GM21619 (cell line): ENCODE results near the gene CGB1.
A peak's percentile ranks its signal among the peaks of the same experiment; 100 is the strongest.

Experiments used
- ATAC-seq: cut with Tn5 transposase; IDR thresholded peaks from one replicate; pipeline ENCODE4 v1.9.1; 2021; ENCODE audit not compliant: unreplicated experiment

CGB1 gene

GRCh38 chr19:48999481-49000325 lies 37.0 kb downstream of the CGB1 start:
- no peak for ATAC-seq

- ATAC-seq: no peak
Measured at GRCh38 chr19:48997972-48998371, 38.7 kb downstream of the CGB1 start.

GRCh38 chr19:48994035-48994386 lies 42.7 kb downstream of the CGB1 start:
- no peak for ATAC-seq

GRCh38 chr19:48993175-48994034 lies 43.3 kb downstream of the CGB1 start, which contains the start of the genes GYS1 and RUVBL2:
Gene GYS1 (minus strand): TSS chr19:48993309. CDS start chr19:48993112, 197 bp downstream.
Gene RUVBL2 (plus strand): TSS chr19:48993887. CDS start chr19:48993912, 25 bp downstream.
- ATAC-seq: peak; percentile 78

DNA sequence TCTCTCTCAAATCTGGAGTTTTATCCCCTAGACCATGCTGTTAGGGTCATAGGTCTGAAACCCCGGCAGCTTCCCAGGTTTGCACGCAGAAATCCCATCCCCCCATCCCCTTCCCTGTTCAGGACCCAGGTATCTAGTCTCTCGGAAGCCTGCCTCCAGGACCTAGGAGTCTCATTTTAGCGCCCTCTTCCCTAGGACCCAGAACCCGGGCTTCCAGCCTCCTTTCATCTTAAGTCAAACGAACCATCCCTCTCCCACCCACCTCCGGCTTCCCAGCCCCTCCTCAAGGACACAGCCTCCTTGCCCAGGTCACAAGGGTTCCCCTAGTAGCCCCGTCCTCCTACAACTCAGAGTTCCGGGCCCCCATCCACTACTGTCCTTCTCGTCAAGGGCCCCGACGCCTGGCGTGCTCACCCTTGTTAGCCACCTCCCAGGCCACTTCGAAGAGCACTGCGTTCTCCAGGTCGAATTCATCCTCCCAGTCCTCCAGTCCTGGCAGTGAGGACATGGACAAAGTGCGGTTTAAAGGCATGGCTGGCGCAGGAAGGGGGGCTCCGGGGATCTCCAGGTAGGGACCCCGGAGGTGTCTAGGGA lies 44.0 kb downstream of the CGB1 start:
- ATAC-seq: peak; percentile 3

DNA sequence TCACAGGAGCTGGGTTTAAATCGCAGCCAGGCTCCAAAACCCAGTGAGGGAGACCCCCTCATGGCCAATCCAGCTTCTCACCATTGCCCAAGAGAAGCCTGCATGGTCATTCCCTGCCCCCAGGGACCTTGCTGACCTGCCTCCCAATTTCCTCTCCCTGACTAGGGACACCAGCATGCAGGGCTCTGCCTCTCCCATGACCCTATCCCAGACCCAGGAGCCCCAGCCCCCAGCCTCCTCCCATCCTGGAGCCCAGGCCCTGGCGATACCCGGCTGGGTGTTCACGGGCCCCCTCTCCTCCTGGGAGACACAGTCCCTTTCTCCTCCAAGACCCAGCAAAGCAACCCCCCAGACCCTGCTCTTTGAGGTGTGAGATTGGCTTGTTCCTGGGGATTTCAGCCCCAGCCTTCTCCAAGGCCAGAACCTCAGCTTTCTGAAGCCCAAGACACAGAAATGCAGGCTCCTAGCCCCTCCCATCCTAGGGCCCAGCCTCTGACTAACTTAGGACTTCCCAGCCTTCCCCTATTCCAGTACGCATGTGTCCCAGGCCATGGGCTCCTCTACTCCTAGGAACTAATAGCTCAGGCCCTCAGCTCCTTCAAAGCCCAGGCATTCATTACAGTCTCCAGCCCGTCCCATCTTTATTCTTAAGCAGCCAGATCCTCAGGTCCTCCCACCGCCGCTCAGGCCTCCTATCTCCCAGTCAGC lies 44.7 kb downstream of the CGB1 start:
- ATAC-seq: no peak

DNA sequence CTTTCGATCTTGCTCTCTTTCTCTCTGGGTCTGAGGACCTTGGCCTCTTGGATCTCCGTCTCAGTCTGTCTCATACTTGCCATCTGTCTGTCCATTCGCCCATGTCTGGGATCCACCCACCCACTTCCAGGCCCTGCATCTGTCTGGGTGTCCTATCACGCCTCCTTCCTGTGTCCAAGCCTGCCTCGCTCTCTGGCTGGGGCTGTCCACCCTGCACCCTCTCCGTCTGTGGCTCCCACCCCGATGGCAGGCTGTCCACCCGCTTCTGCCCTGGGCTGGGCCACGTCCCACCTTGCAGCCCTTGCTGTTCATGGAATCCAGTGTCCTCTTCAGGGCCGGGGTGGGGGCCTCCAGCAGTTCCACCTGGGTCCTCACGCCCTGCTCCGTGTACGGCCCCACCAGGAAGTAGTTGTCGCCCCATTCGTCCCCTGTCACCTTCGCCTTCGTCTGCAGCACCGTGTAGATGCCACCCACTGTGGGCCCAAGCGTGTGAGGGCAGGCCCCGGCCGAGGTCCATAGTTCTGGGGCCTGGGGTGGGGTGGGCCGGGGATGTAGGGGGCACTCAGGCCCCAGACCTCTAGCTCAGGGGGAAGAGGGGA lies 45.6 kb downstream of the CGB1 start:
- no peak for ATAC-seq

- ATAC-seq: no peak
Measured at GRCh38 chr19:48990400-48990799, 46.3 kb downstream of the CGB1 start.

DNA sequence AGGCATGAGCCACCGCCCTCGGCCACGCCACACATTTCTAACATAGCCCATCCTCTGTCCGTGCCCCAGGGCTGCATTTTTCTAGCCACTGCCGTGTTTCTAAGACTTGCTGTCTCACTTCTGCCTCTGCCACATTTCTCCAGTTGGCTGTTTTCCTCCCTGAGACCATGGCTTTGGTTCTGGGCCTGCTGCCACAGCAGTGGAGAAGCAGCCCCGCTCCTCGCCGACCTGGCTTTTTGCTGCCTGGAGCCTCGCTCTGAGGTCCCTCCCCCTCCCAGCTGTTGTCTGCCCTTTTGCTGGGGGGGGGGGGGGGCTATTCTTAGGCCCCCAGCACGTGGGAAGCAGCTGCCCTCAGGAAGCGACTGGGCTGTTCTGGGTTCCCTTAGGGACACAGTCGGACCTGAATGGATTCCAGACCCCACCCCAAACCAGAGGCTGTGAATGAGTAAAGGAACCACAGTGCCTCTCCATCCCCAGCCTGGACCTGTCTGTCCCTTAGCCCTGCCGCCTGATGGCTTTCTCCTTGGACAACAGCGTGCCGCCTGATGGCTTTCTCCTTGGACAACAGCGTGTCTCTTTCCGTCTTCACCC lies 46.9 kb downstream of the CGB1 start:
- no peak for ATAC-seq

DNA sequence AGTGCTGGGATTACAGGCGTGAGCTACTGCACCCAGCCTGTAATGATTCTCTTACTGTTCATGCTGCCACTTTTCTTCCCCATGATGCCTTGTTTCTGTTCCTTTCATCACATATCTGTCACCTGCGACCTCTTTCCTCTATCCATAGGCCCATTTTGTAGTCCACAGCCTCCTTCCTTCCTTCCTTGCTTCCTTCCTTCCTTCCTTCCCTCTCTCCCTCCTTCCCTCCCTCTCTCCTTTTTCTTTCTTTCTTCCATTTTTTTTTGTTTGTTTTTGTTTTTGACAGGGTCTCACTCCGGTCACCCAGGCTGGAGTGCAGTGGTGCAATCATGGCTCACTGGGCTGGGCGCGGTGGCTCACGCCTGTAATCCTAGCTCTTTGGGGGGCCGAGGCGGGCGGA lies 47.8 kb downstream of the CGB1 start:
- ATAC-seq: no peak

GRCh38 chr19:48988286-48988685 lies 48.4 kb downstream of the CGB1 start:
- no peak for ATAC-seq

DNA sequence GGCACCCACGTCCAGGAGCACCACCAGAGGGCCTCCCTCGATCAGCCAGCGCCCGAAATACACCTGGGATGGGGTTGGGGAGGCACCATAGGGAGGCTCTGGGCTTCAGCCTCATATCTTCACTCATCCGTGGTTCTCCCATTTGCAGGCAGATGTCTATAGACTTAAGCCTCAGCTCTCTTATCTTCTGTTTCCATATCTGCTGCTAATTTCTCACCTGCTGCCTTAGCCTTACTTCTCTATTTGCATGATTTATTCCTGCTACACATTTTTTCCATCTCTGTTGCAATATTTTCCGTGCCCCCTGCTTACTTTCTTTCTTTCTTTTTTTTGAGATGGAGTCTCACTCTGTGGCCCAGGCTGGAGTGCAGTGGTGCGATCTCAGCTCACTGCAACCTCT lies 49.4 kb downstream of the CGB1 start:
- ATAC-seq: no peak

- ATAC-seq: no peak
Measured at GRCh38 chr19:48986211-48986610, 50.5 kb downstream of the CGB1 start.

DNA sequence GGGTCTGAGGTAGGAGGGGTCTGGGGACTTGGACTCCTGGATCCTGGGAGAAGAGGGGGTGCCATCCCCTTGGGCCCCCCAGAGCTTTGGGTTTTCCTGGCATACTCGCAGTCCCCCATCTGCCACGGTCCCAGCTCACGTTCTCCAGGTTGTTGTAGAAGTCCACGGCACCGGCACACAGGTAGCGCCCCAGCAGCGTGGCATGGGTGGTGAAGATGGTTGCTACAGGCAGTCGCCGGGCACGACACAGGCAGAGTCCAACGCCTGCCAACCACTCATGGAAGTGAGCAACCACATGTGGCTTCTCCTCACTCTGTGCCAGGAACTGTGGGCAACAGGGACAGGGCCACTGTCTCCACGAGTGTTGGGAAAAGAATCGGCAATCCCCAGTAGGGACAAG lies 51.0 kb downstream of the CGB1 start:
- no peak for ATAC-seq
